ENCODE data around the gene PLEKHG5.
A peak's percentile ranks its signal among the peaks of the same experiment; 100 is the strongest.
"Not testable (repeated sequence)": the region's sequence is repeated elsewhere in the genome, so short reads cannot be mapped to it uniquely, and the experiment has no call there.

Gene PLEKHG5

DNA sequence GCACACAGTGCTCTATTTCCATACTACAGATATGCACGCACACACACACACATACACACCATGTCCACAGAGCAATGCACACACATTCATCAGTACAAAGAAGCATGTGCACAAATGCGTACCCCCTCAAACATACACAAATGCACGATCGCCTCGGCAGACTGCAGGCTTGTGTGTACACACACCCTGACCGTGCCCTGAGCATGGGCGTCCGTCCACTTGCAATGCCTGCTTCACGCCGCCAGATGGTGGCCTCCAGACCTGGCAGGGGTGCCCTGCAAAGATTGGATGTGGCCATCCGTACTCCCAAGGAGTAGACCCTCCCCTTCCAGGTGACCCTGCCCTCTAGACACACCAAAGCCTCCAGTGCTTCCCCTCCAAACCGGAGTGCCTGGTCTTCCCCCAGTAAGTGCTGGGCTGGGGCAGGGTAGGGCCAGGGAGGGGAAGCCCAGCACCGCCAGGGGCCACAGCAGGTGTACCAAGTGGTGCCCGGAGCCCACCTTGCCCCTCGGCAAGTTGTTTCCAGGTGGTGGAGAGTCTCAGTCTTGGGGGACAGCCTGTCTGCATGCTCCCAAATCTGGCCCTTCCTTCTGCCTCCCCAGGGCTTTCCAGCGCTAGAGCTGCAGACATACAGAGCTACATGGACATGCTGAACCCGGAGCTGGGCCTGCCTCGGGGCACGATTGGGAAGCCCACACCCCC lies 46.3 kb downstream of the PLEKHG5 start:
- no peak for DNase-seq

DNA sequence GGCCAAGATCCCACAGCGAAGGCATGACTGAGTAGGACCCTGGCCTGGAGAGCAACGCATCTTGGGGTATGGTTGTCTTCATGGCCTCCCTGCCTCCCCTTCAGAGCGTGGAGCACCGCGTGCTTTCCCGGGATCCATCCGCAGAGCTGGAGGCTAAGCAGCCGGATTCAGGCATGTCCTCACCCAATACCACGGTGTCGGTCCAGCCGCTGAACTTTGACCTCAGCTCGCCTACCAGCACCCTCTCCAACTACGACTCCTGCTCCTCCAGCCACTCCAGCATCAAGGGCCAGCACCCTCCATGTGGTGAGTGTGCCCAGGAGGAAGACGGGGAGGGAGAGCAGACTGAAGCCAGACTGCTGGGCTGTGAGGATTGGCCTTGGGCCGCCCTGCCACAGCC lies 47.1 kb downstream of the PLEKHG5 start:
- no peak for DNase-seq

DNA sequence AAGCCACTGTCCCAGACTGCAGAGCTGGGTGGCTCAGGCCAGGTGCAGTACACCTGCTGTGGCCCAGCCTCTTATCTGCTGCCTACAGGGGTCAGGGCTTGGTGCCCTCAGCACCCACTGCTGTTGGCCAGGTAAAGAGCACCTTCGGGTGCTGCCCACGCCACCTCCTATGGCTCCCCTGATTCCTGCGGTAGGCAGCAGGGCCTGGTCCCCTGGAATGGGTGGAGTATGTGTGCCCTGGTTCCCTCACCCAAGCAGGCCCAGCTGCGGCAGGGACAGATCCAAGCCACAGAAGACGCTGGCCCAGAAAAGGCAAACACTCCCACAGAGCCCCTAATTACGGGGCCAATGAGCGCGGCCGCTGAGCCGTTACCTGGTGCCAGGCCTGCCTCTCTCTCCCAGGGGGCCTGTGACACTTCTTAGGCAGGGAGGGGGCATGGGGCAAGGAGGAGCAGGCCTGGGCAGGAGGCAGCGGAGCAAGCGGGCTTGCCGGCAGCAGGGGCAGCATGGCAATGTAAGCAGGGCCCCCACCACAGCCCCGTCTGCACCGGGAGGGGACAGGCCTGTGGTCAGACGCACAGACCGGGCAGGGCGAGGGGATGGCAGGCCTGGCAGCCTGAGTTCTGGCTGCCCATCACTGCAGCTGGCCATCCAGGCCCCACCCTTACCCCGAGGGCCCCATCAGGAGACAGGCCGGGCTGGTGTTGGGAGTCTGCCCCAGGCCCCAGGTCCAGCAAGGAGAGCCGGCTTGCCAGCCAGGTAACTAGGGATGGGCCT lies 47.9 kb downstream of the PLEKHG5 start:
- no peak for DNase-seq

DNA sequence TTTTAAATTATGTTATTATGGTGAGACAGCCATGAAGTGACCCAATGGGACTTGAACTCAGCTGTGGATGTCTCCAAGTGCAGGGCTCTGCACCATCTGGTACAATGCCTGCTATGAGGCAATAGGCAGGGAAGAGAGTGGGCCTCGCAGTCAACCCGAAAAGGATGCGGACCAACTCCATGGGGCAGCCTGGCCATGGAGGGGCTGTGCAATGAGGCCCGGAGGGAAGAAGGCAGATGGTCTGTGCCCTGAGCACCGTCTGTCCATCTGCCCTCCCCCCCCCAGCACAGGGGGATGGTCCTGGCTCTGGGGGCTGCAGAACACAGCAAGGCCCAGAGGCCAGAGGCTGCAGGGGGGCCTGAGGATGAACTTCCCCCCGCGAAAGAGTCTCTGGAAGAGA lies 49.9 kb downstream of the PLEKHG5 start:
- no peak for DNase-seq

DNA sequence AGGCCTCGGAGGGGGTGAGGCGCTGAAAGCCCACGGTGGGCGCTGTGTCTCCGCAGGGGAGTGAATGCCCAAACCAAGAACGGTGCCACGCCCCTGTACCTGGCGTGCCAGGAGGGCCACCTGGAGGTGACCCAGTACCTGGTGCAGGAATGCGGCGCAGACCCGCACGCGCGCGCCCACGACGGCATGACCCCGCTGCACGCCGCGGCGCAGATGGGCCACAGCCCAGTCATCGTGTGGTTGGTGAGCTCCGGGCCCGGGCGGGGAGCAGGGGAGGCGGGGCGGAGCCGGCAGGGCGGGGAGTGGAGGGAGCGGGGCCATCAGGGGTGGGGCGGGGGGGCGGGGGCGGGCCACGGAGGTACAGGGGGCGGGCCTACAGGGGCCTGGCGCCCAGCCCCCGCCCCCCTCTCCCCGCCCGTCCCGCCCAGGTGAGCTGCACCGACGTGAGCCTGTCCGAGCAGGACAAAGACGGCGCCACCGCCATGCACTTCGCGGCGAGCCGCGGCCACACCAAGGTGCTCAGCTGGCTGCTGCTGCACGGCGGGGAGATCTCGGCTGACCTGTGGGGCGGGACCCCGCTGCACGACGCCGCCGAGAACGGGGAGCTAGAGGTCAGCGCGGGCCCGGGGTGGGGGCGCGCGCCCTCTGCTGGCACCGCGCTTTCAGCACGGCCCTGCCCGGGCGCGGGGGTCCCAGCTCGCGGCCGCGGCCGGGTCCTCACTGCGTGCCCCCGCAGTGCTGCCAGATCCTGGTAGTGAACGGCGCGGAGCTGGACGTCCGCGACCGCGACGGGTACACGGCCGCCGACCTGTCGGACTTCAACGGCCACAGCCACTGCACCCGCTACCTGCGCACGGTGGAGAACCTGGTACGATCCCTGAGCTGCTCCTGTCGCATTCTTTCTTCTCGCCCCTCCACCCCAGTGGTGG lies 51.0 kb downstream of the PLEKHG5 start:
- peak; percentile 62 for DNase-seq

DNA sequence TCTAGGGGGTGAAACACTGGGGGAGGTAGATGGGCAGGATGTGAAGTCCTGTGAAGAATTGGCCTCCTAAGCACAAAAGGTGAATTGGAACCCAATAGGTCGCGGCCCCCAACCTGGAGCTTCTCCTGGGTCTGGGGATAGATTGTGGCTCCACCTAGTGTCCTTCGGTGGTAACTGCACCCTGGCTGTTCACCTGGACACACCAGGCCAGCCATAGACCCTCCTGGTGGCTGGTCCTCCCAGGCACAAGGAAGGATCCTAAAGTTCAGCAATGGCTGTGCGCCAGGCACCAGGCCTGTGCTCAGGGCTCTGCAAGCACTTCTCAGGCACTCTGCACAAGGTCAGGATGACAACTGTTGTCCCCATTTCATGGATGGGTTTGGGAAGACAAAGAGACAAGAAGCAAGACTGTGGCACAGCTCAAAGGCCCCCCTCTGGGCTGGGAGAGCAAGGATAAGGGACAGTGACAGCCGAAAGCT lies 53.4 kb downstream of the PLEKHG5 start:
- no peak for DNase-seq

DNA sequence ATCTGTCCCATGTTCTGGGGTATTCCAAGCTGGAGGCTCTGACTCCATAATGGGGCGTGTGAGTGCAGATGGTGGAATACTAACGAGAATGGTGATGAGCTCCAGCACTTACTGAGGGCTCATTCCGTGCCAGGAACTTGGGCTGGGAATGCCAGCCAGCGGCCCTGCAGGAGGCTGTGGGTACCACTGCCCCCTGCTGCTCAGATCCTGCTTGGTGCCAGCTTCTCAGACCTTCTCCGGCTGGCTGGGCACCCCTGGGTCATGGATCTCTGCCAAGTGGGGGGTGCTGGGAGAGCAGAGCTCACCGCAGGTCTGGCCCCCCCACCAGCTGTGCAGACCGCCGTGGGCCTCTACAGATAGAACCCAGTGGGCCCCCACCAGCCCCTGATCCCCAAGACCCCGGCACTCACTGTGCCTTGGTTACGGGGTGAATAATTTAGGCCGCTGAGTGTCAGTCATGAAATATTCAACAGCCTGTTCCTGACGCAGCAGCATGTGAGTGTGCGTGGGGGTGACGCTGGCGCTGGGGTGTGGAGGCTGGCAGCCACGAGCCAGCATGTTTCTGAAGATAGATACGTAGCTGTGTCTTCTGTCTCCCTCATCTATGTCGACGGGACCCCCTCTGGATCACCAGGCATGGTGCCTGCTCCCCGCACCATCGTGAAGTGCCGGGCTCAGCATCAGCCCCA lies 54.3 kb downstream of the PLEKHG5 start:
- peak; percentile 61 for DNase-seq

DNA sequence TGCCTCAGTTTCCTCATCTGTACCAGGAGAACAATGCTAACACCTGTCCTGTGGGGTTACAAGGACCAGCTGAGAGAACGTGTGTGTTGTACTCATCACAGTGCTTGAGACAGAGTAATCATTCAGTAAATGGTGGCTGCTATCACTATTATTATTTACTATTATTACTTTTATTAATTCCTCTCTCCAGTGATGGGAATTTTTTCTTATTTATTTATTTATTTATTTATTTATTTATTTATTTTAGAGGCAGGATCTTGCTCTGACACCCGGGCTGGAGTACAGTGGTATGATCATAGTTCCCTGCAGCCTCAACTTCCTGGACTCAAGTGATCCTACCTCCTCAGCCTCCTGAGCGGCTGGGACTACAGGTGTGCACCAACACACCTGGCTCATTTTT lies 55.2 kb downstream of the PLEKHG5 start:
- DNase-seq = not testable (repeated sequence)

DNA sequence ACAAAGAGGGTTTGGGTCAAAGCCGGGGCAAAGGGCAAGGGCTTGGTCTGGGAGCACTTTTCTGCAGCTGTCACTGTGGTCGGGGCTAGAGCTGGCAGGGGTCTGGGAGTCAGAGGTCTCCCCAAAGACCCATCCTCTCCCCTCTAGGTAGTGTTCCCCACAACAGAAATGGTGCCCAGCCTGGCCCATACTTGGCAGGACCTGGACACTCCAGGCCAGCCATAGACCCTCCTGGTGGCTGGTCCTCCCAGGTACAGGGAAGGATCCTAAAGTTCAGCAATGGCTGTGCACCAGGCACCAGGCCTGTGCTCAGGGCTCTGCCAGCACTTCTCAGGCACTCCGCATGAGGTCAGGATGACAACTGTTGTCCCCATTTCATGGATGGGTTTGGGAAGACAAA lies 55.9 kb downstream of the PLEKHG5 start:
- no peak for DNase-seq

DNA sequence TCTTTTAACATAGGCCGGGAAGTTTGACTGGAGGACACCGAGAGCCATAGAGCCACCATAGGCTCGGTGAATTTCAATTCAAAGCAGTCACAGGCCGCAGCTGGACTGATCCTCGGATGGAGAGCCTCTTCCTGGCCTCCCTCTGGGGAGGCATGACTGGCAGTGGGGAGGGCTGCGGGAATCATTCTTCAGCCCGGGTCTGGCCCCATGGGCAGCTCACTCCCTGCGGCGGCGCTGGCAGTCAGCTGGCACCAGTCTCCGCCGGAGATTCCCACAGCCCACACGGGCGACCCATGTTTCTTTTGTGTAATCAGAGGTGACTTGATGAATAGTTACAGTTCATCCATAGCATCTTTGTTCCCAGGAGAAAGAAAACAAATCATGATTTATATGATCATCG lies 56.3 kb downstream of the PLEKHG5 start:
- DNase-seq = no peak

DNA sequence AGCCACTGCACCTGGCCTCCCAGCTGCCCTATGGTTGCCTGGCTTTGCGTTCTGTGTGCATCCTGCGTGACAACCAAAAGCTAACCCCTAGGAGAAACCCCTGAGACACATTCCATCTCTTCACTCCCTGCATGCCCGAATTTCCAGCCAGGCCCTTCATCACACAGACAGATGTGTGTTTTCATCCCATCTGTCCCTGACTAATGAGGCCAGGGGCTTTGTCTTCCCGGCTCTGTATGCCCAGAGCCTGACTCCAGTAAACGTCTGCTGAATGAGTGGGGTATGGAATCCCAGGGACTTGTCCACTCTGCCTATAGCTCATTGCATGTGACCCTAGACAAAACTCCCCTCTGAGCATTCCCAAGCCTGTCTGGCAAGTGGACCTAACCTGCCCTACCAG lies 57.3 kb downstream of the PLEKHG5 start:
- no peak for DNase-seq

DNA sequence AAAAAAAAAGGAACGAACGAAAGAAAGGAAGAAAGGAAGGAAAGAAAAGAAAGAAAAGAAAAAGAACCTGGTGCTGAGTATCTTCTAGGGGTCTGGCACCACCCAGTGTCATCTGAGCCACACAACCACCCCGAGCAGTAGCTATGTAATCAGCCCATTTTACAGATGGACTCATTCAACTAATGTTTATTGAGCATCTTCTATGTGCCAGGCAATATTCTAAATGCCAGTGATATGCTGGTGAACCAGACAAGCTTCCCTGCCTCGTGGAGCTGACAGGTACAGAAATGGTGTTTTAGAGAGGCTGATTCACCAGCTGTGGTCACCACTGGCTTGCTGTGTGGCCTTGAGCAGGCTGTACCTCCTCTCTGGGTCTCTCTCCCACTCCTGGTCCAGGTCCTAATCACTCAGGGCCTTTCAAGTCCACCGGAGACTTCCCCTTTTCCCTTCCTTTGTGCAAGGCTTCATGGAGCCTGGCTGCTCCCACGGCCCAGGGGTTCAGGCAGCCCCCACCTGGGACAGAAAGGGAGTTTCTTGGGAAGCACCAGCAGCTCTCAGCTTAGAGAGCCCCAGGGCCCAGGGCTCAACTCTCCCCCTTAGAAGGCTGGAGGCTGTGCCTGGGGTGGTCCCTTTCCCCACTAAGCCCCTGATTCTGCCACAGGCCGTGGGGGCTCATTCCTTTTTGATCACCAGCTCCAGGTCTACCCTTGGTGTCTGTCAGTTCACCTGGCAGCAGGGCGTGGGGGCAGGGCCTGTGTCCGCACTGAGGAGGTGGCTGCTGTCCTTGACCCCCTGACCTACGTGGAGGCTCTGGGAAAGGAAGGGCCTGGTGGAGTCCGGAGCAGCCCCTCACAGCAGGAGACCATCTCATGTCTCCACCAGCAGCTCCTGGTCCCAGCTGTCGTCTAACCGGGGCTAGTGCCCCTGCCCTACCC lies 59.6 kb downstream of the PLEKHG5 start:
- not testable (repeated sequence) for DNase-seq

DNA sequence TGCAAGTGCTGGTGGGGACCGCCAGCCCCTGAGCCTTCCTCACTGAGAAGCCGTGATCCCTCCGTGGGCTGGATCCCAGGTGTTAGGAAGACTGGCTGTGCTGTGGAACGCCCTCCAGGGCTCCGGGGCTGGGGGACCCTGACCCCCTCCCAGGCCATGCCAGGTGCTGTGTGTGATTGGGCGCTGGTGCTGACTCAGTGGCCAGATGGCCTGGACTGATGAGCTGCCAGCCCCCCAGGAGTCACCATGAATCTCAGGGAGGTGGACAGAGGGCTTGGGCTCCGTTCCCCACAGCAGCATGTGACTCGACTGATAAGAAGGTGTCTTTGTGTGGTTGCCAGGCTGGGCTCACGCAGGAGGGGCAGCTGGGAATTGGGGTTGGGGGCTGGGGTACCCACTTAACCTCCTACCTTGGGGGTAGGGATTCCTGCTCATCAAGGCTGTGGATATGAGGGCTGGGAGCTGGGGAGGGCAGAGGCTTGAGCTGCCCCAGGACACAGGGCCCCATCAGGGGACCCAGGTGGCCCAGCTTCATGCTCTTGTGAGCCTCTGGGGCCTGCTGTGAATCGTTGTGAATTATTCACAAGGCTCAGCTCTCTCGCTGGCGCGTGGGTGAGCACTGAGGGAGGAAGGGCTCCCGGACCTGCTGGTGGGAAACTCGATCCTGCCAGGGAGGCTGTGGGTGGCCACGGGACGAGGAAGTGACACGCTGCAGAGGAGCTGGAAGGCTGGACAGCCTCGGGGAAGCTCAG lies 61.6 kb downstream of the PLEKHG5 start:
- not testable (repeated sequence) for DNase-seq

DNA sequence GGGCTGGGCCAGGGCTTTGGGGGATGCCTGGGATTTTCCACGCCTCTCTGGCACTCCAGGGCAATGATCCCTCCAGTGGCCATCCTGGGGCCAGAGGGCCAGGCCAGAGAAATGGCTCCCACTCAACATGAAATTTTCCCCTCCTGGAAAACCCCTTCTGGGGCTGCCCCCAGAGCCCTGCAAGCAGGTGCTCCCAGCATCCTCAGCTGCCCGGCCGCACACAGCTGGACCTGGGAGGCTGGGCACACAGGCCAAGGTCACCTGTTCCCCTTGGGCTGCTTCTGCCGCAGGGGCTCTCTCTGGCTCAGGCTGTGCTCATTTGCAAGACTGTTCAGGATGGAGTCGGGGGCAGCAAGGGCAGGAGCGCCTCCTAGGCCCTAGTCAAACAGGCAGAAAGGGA lies 63.0 kb downstream of the PLEKHG5 start:
- not testable (repeated sequence) for DNase-seq

DNA sequence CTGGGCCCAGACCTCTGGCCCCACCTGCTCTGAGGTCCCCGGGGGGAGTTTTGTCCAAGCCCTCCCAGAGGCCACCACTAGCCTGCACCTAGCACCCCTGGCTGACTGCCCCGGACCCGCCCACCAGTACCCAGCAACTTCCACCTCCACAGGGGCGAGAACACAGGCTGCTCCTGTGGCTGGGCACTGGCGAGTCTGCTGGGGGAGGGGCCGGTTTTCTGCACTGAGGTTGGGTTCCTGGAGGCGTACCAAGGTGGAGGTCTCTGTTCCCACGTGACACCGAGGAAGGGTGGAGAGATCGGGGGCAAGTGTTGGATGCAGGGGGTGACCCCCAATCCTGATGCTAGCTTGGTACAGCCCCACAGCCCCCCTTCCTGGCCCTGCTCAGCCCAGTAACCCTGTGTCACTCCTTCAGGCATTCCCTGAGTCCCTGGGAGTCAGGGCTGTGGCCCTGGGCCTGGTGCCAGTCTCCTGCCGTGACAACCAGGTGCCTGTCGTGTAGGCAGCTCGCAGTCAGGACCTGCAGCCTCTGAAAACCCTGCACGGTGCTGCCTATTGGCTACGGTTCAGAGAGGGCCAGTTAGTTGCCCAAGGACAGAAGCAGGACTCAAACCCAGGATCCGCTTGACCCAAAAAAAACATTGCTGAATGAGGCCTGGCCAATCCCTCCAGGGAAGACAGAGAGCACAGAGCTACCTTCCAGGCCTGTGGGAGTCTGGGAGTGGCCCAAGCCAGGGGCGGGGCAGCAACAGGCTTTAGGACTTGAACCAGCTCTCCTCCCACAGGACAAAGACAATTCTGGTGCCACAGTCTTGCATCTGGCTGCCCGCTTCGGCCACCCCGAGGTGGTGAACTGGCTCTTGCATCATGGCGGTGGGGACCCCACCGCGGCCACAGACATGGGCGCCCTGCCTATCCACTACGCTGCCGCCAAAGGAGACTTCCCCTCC lies 63.8 kb downstream of the PLEKHG5 start:
- DNase-seq = peak; percentile 31

DNA sequence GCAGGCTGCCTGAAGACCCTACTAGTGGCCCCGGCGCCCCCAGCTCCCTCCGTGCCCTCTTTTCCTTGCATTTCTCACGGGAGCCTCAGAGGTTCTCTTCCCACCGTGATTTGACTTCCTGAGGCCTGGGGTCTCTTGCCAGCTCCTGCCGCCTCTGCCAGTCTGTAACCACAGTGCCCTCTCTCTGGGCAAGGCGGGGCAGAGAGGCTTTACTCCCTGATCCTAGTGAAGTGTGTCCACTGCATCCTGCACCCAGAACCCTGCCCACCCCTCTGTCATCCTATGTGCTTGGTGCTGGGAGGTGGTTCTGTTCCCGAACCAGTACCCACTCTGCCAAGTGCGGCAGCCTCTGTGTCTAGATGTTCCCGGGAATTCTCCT lies 64.5 kb downstream of the PLEKHG5 start:
- DNase-seq = no peak

DNA sequence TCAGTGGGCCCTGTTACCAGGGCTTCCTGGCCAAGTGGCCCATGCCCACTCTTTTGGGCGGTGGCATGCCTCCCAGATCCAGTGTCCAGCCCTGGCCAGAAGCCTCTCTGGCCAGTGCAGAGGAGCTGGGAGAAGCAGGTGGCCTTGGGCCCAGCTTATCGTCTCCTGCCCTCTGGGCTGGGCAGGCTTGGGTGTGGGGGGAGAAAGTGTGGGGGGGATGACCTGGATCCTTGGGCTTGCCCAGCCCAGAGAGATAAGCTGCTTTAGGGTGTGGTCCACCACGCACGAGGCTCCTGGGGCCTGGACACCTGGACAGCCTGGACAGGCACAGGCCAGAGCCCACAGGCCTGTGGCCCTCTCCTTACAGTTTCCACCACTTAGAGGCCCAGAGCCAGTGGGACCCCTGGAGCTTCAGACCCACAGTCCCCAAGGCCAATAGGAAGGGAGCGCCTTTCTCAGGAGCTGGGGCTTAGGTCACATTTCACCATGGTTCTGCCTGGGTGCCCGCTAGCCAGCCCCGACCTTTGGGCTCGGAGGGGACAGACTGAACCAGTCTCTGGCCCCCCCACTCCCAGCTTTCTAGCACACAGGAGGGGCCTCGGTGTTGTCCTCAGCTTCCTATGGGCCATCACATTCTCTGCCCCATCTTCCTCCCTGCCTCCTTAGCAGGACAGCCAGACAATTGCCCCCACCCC lies 65.0 kb downstream of the PLEKHG5 start:
- DNase-seq = no peak

DNA sequence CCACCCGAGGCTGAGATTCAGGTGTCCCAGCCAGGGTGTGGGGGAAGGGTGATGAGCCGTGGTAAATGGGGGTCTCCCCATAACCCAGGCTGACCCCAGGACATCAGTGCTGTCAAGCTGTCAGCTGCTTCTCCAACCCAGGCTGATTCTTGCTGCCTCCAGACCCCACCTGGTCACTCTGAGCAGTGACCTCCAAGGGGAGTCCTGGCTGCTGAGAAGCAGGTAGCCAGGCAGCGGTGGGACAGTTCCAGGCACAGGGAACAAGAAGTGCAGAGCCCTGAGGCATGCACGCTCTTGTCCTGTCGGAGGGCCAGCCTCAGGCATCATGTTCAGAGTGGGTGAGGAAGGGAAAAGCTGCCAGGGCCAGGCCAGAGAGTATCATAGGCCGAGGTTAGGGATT lies 65.8 kb downstream of the PLEKHG5 start:
- no peak for DNase-seq

Data from NCI-H226 (cell line).